ENCODE data around the gene PEX14.
"Not testable (repeated sequence)": the region's sequence is repeated elsewhere in the genome, so short reads cannot be mapped to it uniquely, and the experiment has no call there.

PEX14 gene

GRCh38 chr1:10489291-10490055 lies 14.7 kb downstream of the PEX14 start:
- H3K9me3 ChIP-seq (ENCODE audit: low read length), result no peaks in the 10 kb centered on the region
- peaks cover 2% of the 10 kb centered on the region for H3K36me3 ChIP-seq (ENCODE audit: insufficient read depth, low read length)
- H3K27me3 ChIP-seq (ENCODE audit: insufficient read depth, low read length), result no peaks in the 10 kb centered on the region
- H2AFZ ChIP-seq (ENCODE audit: low read depth, low read length), result no peak overlapping the region
- H3K4me1 ChIP-seq (ENCODE audit: insufficient read depth, low read length), result peaks cover 26% of the 10 kb centered on the region
- H3K4me3 ChIP-seq (ENCODE audit: low read length), result no peak overlapping the region

GRCh38 chr1:10490286-10490970 lies 15.7 kb downstream of the PEX14 start:
- Histone ChIP-seq H3K4me1 (ENCODE audit: insufficient read depth, low read length) (peaks cover 36% of the 10 kb centered on the region), H2AFZ (ENCODE audit: low read depth, low read length) (no peak overlapping the region), H3K9me3 (ENCODE audit: low read length) (no peaks in the 10 kb centered on the region), H3K27me3 (ENCODE audit: insufficient read depth, low read length) (no peaks in the 10 kb centered on the region), H3K4me3 (ENCODE audit: low read length) (peak overlapping the region; percentile 3), H3K36me3 (ENCODE audit: insufficient read depth, low read length) (peaks cover under 1% of the 10 kb centered on the region)

- H3K4me1 ChIP-seq (ENCODE audit: insufficient read depth, low read length), result peaks cover 41% of the 10 kb centered on the region
- H3K36me3 ChIP-seq (ENCODE audit: insufficient read depth, low read length), result peaks cover 8% of the 10 kb centered on the region
- no peak overlapping the region for H2AFZ ChIP-seq (ENCODE audit: low read depth, low read length)
- no peaks in the 10 kb centered on the region for H3K9me3 ChIP-seq (ENCODE audit: low read length)
- no peaks in the 10 kb centered on the region for H3K27me3 ChIP-seq (ENCODE audit: insufficient read depth, low read length)
- H3K4me3 ChIP-seq (ENCODE audit: low read length), result no peak overlapping the region
Observed at GRCh38 chr1:10494418-10494753, 19.6 kb downstream of the PEX14 start.

GRCh38 chr1:10494754-10495474 lies 20.2 kb downstream of the PEX14 start:
- Histone ChIP-seq H3K9me3 (ENCODE audit: low read length) (no peaks in the 10 kb centered on the region), H3K27me3 (ENCODE audit: insufficient read depth, low read length) (no peaks in the 10 kb centered on the region), H3K36me3 (ENCODE audit: insufficient read depth, low read length) (peaks cover 8% of the 10 kb centered on the region), H3K4me3 (ENCODE audit: low read length) (no peak overlapping the region), H3K4me1 (ENCODE audit: insufficient read depth, low read length) (peaks cover 36% of the 10 kb centered on the region), H2AFZ (ENCODE audit: low read depth, low read length) (no peak overlapping the region)

- peaks cover 8% of the 10 kb centered on the region for H3K36me3 ChIP-seq (ENCODE audit: insufficient read depth, low read length)
- H3K4me1 ChIP-seq (ENCODE audit: insufficient read depth, low read length), result peaks cover 31% of the 10 kb centered on the region
- no peaks in the 10 kb centered on the region for H3K27me3 ChIP-seq (ENCODE audit: insufficient read depth, low read length)
- H3K9me3 ChIP-seq (ENCODE audit: low read length), result no peaks in the 10 kb centered on the region
- H3K4me3 ChIP-seq (ENCODE audit: low read length), result no peak overlapping the region
- H2AFZ ChIP-seq (ENCODE audit: low read depth, low read length), result no peak overlapping the region
Observed at GRCh38 chr1:10495475-10495817, 20.7 kb downstream of the PEX14 start.

GRCh38 chr1:10495952-10496351 lies 21.2 kb downstream of the PEX14 start:
- Histone ChIP-seq H3K36me3 (ENCODE audit: insufficient read depth, low read length) (peaks cover 8% of the 10 kb centered on the region), H2AFZ (ENCODE audit: low read depth, low read length) (no peak overlapping the region), H3K9me3 (ENCODE audit: low read length) (no peaks in the 10 kb centered on the region), H3K27me3 (ENCODE audit: insufficient read depth, low read length) (no peaks in the 10 kb centered on the region), H3K4me3 (ENCODE audit: low read length) (no peak overlapping the region), H3K4me1 (ENCODE audit: insufficient read depth, low read length) (peaks cover 26% of the 10 kb centered on the region)

- peaks cover 8% of the 10 kb centered on the region for H3K36me3 ChIP-seq (ENCODE audit: insufficient read depth, low read length)
- H3K4me3 ChIP-seq (ENCODE audit: low read length), result no peak overlapping the region
- H2AFZ ChIP-seq (ENCODE audit: low read depth, low read length), result no peak overlapping the region
- peaks cover 23% of the 10 kb centered on the region for H3K4me1 ChIP-seq (ENCODE audit: insufficient read depth, low read length)
- no peaks in the 10 kb centered on the region for H3K27me3 ChIP-seq (ENCODE audit: insufficient read depth, low read length)
- H3K9me3 ChIP-seq (ENCODE audit: low read length), result no peaks in the 10 kb centered on the region
Observed at GRCh38 chr1:10497109-10497508, 22.4 kb downstream of the PEX14 start.

- H3K4me1 ChIP-seq (ENCODE audit: insufficient read depth, low read length), result peaks cover 20% of the 10 kb centered on the region
- no peak overlapping the region for H3K4me3 ChIP-seq (ENCODE audit: low read length)
- peaks cover 8% of the 10 kb centered on the region for H3K36me3 ChIP-seq (ENCODE audit: insufficient read depth, low read length)
- H3K27me3 ChIP-seq (ENCODE audit: insufficient read depth, low read length), result no peaks in the 10 kb centered on the region
- no peak overlapping the region for H2AFZ ChIP-seq (ENCODE audit: low read depth, low read length)
- H3K9me3 ChIP-seq (ENCODE audit: low read length), result no peaks in the 10 kb centered on the region
Observed at GRCh38 chr1:10498231-10498630, 23.5 kb downstream of the PEX14 start.

GRCh38 chr1:10502206-10502605 lies 27.5 kb downstream of the PEX14 start:
- H3K27me3 ChIP-seq (ENCODE audit: insufficient read depth, low read length), result no peaks in the 10 kb centered on the region
- H3K4me1 ChIP-seq (ENCODE audit: insufficient read depth, low read length), result peaks cover 8% of the 10 kb centered on the region
- H3K36me3 ChIP-seq (ENCODE audit: insufficient read depth, low read length), result no peaks in the 10 kb centered on the region
- H3K4me3 ChIP-seq (ENCODE audit: low read length), result no peak overlapping the region
- H2AFZ ChIP-seq (ENCODE audit: low read depth, low read length), result no peak overlapping the region
- no peaks in the 10 kb centered on the region for H3K9me3 ChIP-seq (ENCODE audit: low read length)

- H2AFZ ChIP-seq (ENCODE audit: low read depth, low read length), result no peak overlapping the region
- no peaks in the 10 kb centered on the region for H3K27me3 ChIP-seq (ENCODE audit: insufficient read depth, low read length)
- no peaks in the 10 kb centered on the region for H3K36me3 ChIP-seq (ENCODE audit: insufficient read depth, low read length)
- peaks cover 11% of the 10 kb centered on the region for H3K4me1 ChIP-seq (ENCODE audit: insufficient read depth, low read length)
- H3K4me3 ChIP-seq (ENCODE audit: low read length), result no peak overlapping the region
- H3K9me3 ChIP-seq (ENCODE audit: low read length), result peaks cover 2% of the 10 kb centered on the region
Observed at GRCh38 chr1:10504249-10504648, 29.5 kb downstream of the PEX14 start.

GRCh38 chr1:10506046-10506676 lies 31.4 kb downstream of the PEX14 start:
- not testable (repeated sequence) for H3K36me3 ChIP-seq (ENCODE audit: insufficient read depth, low read length); H3K27me3 ChIP-seq (ENCODE audit: insufficient read depth, low read length); H3K4me3 ChIP-seq (ENCODE audit: low read length); H3K9me3 ChIP-seq (ENCODE audit: low read length); H2AFZ ChIP-seq (ENCODE audit: low read depth, low read length)
- peaks cover 11% of the 10 kb centered on the region for H3K4me1 ChIP-seq (ENCODE audit: insufficient read depth, low read length)

- no peak overlapping the region for H3K4me3 ChIP-seq (ENCODE audit: low read length)
- H3K36me3 ChIP-seq (ENCODE audit: insufficient read depth, low read length), result peaks cover 3% of the 10 kb centered on the region
- no peaks in the 10 kb centered on the region for H3K27me3 ChIP-seq (ENCODE audit: insufficient read depth, low read length)
- H2AFZ ChIP-seq (ENCODE audit: low read depth, low read length), result no peak overlapping the region
- H3K4me1 ChIP-seq (ENCODE audit: insufficient read depth, low read length), result peaks cover 13% of the 10 kb centered on the region
- peaks cover 2% of the 10 kb centered on the region for H3K9me3 ChIP-seq (ENCODE audit: low read length)
Observed at GRCh38 chr1:10506677-10507047, 31.9 kb downstream of the PEX14 start.

All from neuron (in vitro differentiated cells).